Suprapubic skin (tissue), 4 donors: ENCODE data around the gene FEM1B. TPM values are rescaled to one million over a fixed set of nuclear protein-coding genes. Genes with fewer than 3 reads are reported as not detected.
A peak's percentile ranks its signal among the peaks of the same experiment; 100 is the strongest.

ENCODE experiments used
- DNase-seq, 2 donors: peaks; one replicate each; pipeline ENCODE4 v3.0.0-alpha.2; 2019; ENCODE audit warnings: low spot score in 2 of 2
- H3K27ac ChIP-seq: fragments of 200-600 bp; sonication (generic); one replicate; pipeline ENCODE4 v1.5.1; 2019
- H3K27me3 ChIP-seq: fragments of 200-600 bp; sonication (generic); one replicate; pipeline ENCODE4 v1.5.1; 2019
- H3K36me3 ChIP-seq: fragments of 200-600 bp; sonication (generic); one replicate; pipeline ENCODE4 v1.5.1; 2019
- H3K4me1 ChIP-seq: fragments of 200-600 bp; sonication (generic); one replicate; pipeline ENCODE4 v1.5.1; 2019
- H3K4me3 ChIP-seq: fragments of 200-600 bp; sonication (generic); one replicate; pipeline ENCODE4 v1.5.1; 2019; ENCODE audit warnings: mild to moderate bottlenecking
- H3K9me3 ChIP-seq: fragments of 200-600 bp; sonication (generic); one replicate; pipeline ENCODE4 v1.5.1; 2019
- EP300 ChIP-seq: sonication (generic); formaldehyde crosslinking; IDR thresholded peaks from one replicate; pipeline ENCODE4 v1.6.1; 2017; ENCODE audit warnings: antibody characterized with exemption
- POLR2A ChIP-seq, 2 donors: fragments of 450-650 bp; IDR thresholded peaks; one replicate each; pipeline ENCODE4 v1.6.1; 2017; ENCODE audit warnings: antibody characterized with exemption in 2 of 2, mild to moderate bottlenecking in 2 of 2, moderate library complexity in 2 of 2
- POLR2AphosphoS5 ChIP-seq, 3 donors: sonication (generic); formaldehyde crosslinking; IDR thresholded peaks; one replicate each; pipeline ENCODE4 v1.6.1; 2017; ENCODE audit warnings: antibody characterized with exemption in 3 of 3
- WGBS: methylation state at CpG from one replicate; pipeline ENCODE4 v1.1.5; 2018; 5-methylcytosine and 5-hydroxymethylcytosine counted together
- total RNA-seq, 4 donors: library from RNA; depleted of rRNA; stranded (reverse); fragments of >200 nt; gene quantifications; one replicate each; pipeline ENCODE4 v1.1.0, GENCODE V29; 2016
- TF ChIP-seq, protein P1 (sequence below), 2 donors: fragments of 200-600 bp in 1 of 2; fragments of 450-650 bp in 1 of 2; sonication (generic) in 1 of 2; IDR thresholded peaks; one replicate each; pipeline ENCODE4 v1.5.1; 2016 to 2019; ENCODE audit warnings: antibody characterized with exemption in 2 of 2, mild to moderate bottlenecking in 1 of 2, moderate library complexity in 1 of 2

Gene FEM1B
- total RNA-seq, 4 donors from 2014 or later = 56.3 to 89.6 (median 63.8) TPM

DNA sequence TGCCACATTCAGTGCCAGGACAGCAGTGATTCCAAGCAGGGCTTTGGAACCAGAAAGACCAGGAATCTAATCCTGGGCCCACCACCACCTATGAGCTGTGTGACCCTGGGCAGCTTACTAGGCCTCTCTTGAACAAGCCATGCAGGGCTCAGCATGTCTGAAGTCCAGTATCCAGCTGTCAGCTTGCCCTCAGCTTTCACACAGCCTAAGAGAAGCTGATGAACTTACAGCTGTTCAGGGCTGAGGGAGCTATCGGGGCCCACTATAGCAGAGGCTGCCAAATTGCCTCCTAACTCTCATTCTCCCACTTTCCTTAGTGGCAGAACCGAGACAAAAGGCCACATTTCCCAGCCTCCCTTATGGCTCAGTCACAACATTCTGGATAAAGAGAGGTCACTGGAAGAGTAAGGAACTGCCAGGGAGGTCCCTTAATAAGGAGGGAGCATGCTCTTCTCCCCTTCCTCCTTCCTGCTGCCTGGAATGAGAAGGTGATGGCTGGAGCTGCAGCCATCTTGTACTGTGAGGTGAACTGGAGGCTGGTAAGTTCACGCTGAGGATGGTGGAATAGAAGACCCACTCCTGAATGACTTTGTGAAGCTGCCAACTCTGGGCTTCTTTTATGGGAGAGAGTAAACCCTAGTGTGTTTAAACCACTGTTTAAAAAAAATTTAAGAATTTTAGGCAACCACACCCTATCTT, 34.5 kb downstream of the FEM1B start:
- H3K27ac ChIP-seq = no peak overlapping the region
- no peak overlapping the region for H3K4me3 ChIP-seq
- 92% methylated on average over 3 of the region's 3 CpGs for WGBS
- no peak for DNase-seq
- no peaks in the 10 kb centered on the region for H3K27me3 ChIP-seq
- no peak for TF ChIP-seq POLR2A (IDR thresholded peaks at IDR 0.05)
- TF ChIP-seq, protein P1, sequence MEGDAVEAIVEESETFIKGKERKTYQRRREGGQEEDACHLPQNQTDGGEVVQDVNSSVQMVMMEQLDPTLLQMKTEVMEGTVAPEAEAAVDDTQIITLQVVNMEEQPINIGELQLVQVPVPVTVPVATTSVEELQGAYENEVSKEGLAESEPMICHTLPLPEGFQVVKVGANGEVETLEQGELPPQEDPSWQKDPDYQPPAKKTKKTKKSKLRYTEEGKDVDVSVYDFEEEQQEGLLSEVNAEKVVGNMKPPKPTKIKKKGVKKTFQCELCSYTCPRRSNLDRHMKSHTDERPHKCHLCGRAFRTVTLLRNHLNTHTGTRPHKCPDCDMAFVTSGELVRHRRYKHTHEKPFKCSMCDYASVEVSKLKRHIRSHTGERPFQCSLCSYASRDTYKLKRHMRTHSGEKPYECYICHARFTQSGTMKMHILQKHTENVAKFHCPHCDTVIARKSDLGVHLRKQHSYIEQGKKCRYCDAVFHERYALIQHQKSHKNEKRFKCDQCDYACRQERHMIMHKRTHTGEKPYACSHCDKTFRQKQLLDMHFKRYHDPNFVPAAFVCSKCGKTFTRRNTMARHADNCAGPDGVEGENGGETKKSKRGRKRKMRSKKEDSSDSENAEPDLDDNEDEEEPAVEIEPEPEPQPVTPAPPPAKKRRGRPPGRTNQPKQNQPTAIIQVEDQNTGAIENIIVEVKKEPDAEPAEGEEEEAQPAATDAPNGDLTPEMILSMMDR (IDR thresholded peaks at IDR 0.05) = no peak
- no peak for TF ChIP-seq POLR2AphosphoS5 (IDR thresholded peaks at IDR 0.05)
- no peak for TF ChIP-seq EP300
- H3K36me3 ChIP-seq = no peaks in the 10 kb centered on the region
- H3K9me3 ChIP-seq = no peaks in the 10 kb centered on the region
- peaks cover 5% of the 10 kb centered on the region for H3K4me1 ChIP-seq

DNA sequence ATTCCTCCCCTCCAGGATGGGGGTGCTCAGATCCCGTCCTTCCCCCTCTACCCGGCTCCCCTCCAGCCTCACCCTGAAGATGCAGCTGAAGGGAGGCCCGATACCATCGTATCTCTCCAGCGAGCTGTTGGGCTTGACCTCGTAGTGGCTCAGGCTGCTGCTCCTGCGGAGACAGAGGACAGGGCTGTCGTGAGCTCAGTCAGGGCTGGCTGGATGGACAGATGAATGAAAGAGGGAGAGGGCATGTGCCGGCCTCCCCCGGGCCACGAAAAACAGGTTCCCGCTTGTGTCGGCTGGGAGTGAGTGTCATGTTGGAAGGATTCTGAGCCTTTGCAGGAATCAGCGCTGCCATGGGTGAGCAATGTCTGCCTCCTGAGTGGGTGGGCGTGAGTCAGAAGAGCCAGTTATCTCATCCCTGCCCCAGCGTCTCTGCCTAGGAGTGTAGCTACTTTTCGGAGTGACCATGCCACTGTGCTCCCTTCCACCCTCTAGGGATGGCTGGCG, 35.2 kb downstream of the FEM1B start:
- Histone ChIP-seq H3K36me3 (no peaks in the 10 kb centered on the region), H3K9me3 (no peaks in the 10 kb centered on the region), H3K27ac (no peak overlapping the region), H3K4me1 (peaks cover 4% of the 10 kb centered on the region), H3K27me3 (no peaks in the 10 kb centered on the region), H3K4me3 (no peak overlapping the region)
- TF ChIP-seq EP300 (no peak), POLR2A (IDR thresholded peaks at IDR 0.05) (no peak), POLR2AphosphoS5 (IDR thresholded peaks at IDR 0.05) (no peak)
- TF ChIP-seq, protein P1 (IDR thresholded peaks at IDR 0.05) = no peak
- peak; percentile 37 to 73 for DNase-seq
- WGBS = 89% methylated on average over 17 of the region's 18 CpGs

DNA sequence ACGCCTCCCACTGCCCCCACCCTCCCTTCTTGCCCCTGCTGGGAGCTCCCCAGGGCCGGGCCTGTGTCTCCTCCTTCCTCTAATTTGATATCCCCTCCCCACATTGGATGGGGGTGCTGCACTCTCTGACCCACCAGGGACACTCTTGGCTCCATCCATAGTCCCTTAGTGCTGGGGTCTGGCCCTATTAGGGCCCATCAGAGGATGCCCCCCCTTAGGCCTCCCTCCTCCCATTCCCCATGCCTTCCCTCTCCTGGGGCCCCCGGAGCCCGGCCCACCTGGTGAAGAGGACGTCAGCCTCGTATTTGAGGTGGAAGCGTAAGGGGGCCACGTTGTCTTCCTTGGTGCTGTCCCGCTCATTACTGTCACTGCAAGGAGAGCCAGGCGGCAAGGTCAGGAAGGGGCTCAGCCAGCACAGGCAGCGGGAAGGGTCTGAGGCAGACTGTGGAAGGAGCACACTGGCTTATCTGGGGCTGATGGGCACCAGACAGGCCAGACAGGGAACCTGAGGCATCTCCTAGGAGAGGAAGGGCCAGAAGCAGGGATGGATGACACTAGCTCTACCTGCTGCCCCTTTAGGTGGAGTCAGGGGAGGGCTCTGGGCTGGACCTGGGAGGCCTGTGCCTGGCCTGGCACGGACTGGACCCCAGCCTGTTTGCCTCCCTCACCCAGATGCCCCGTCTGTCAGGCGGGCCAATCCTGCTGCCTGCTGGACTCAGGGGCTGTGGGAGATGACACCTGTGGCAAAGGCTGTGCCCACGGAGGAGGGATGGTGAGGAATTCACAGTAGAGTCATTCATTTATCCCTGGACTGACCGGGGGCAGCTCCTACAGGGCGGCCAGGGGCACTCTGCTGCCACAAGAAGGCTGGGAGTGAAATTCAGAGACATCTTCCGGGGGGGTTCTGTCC, 36.2 kb downstream of the FEM1B start:
- Histone ChIP-seq H3K4me1 (peaks cover 4% of the 10 kb centered on the region), H3K36me3 (no peaks in the 10 kb centered on the region), H3K4me3 (no peak overlapping the region), H3K27me3 (no peaks in the 10 kb centered on the region), H3K27ac (no peak overlapping the region), H3K9me3 (no peaks in the 10 kb centered on the region)
- no peak for TF ChIP-seq EP300
- TF ChIP-seq, protein P1 (IDR thresholded peaks at IDR 0.05) = no peak
- WGBS = 89% methylated on average over 14 of the region's 18 CpGs
- peak; percentile 54 to 58 for DNase-seq

DNA sequence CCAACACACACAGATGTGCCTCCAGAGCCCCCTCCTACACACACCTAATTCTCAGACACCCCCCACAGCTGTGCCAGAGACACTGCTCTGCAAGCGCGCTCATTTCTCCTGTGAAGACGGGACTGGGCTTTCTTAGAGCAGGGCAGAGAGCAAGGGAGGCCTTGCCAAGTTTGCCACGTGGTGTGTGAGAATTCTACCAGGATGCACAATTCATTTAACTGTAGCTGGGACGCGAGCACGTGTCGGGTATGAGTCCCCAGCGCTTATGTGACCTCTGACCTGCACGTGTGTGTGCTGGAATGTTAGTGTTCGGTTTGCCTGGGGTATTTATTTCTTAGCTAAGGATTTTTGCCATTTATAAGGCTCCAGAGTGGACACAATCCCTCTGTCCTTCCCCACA, 37.0 kb downstream of the FEM1B start:
- Histone ChIP-seq H3K9me3 (no peaks in the 10 kb centered on the region), H3K4me1 (peaks cover 4% of the 10 kb centered on the region), H3K36me3 (peaks cover 3% of the 10 kb centered on the region), H3K27ac (no peak overlapping the region), H3K4me3 (no peak overlapping the region), H3K27me3 (no peaks in the 10 kb centered on the region)
- TF ChIP-seq, protein P1 (IDR thresholded peaks at IDR 0.05) = no peak
- TF ChIP-seq EP300 = no peak
- TF ChIP-seq POLR2A (IDR thresholded peaks at IDR 0.05) = no peak
- TF ChIP-seq POLR2AphosphoS5 (IDR thresholded peaks at IDR 0.05) = no peak
- 87% methylated on average over 11 of the region's 11 CpGs for WGBS
- DNase-seq = peak in 1 of 2 donors; percentile 29

DNA sequence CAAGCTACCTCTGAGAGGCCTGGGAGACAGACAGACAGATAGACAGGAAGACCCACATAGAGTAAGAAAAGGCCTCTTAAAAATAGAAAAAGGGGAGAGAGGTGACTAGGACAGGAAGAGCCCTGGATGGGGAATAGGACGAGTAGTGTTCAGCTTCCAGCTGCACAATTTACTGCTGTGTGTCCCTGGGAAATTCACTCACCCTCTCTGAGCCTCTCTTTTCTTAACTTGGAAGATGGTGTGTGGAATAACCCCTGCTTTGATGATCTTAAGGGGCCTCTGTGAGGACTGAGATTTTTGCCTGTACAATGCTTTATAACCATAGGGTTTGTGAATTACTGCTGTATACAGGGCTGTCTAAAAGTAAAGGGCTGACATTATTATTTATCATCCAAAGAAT, 37.5 kb downstream of the FEM1B start:
- no peak overlapping the region for H3K4me3 ChIP-seq
- H3K4me1 ChIP-seq = peaks cover 3% of the 10 kb centered on the region
- no peaks in the 10 kb centered on the region for H3K27me3 ChIP-seq
- DNase-seq = no peak
- H3K9me3 ChIP-seq = no peaks in the 10 kb centered on the region
- WGBS = 83% methylated on average over 1 of the region's 1 CpG
- H3K36me3 ChIP-seq = peaks cover 3% of the 10 kb centered on the region
- H3K27ac ChIP-seq = no peak overlapping the region
- TF ChIP-seq, protein P1 (IDR thresholded peaks at IDR 0.05) = no peak
- no peak for TF ChIP-seq POLR2AphosphoS5 (IDR thresholded peaks at IDR 0.05)
- no peak for TF ChIP-seq EP300
- TF ChIP-seq POLR2A (IDR thresholded peaks at IDR 0.05) = no peak
